ENCODE results near the gene GPD1L. TPM values are rescaled to one million over a fixed set of nuclear protein-coding genes. Genes with fewer than 3 reads are reported as not detected.
A peak's percentile ranks its signal among the peaks of the same experiment; 100 is the strongest.

Gene GPD1L
- total and polyA plus RNA-seq, 2 of the 13 experiments (the other 11 are each of a cell fraction or from before 2014, with no cell fraction given), result 4.9 to 13.7 TPM

- TF ChIP-seq CTCF (CRISPR knock-in tag; IDR thresholded peaks at IDR 0.05), result peak; percentile 39
- TF ChIP-seq ARID3A (IDR thresholded peaks at IDR 0.05; ENCODE audit: low read depth, low read length), result no peak
- no peak for TF ChIP-seq NR1H2 (CRISPR knock-in tag; IDR thresholded peaks at IDR 0.05; ENCODE audit: borderline replicate concordance, low read depth)
- TF ChIP-seq ZUFSP (CRISPR knock-in tag; IDR thresholded peaks at IDR 0.05; ENCODE audit: borderline replicate concordance), result no peak
- 0 out of 2 replicates have a peak, but pooled peaks have one; percentile 17 for TF ChIP-seq ZNF280D (CRISPR knock-in tag; IDR thresholded peaks at IDR 0.05)
- TF ChIP-seq TFDP1 (CRISPR knock-in tag; IDR thresholded peaks at IDR 0.05; ENCODE audit: borderline replicate concordance), result peak; percentile 76; the same call in 1 of the 2 replicates
- no peak for TF ChIP-seq IKZF4 (CRISPR knock-in tag; IDR thresholded peaks at IDR 0.05; ENCODE audit: borderline replicate concordance, low read depth, not compliant biosample characterization)
- 0 out of 2 replicates have a peak, but pooled peaks have one; percentile 30 for TF ChIP-seq IRX3 (CRISPR knock-in tag; IDR thresholded peaks at IDR 0.05; ENCODE audit: borderline replicate concordance, low read depth)
- TF ChIP-seq AKAP8 (CRISPR knock-in tag; IDR thresholded peaks at IDR 0.05), result no peak
- TF ChIP-seq MYC (CRISPR knock-in tag; IDR thresholded peaks at IDR 0.05; ENCODE audit: borderline replicate concordance), result peak; percentile 78; the same call in 1 of the 2 replicates
- no peak for TF ChIP-seq ZNF639 (CRISPR knock-in tag; conservative IDR thresholded peaks at IDR 0.05)
- no peak for TF ChIP-seq SMYD3 (CRISPR knock-in tag; IDR thresholded peaks at IDR 0.05)
- no peak for TF ChIP-seq MTERF4 (CRISPR knock-in tag; IDR thresholded peaks at IDR 0.05)
- TF ChIP-seq NCOA2 (CRISPR knock-in tag; IDR thresholded peaks at IDR 0.05), result peak; percentile 27; the same call in 1 of the 2 replicates
These were observed 28.9 kb upstream of the GPD1L start (continued) for GRCh38 chr3:32077260-32078084.
